H9 (cell line): ENCODE measurements around the gene TEX11. TPM values are rescaled to one million over a fixed set of nuclear protein-coding genes. Genes with fewer than 3 reads are reported as not detected.

Experiments
- DNase-seq: peaks from one replicate; pipeline ENCODE4 v3.0.0-alpha.2; 2017
- H2AFZ ChIP-seq: one replicate; pipeline ENCODE4 v1.6.1; 2013; ENCODE audit warnings: mild to moderate bottlenecking, low read length, control low read depth, moderate library complexity
- H2AK5ac ChIP-seq: 2 replicates; pipeline ENCODE4 v1.6.1; 2013; ENCODE audit warnings: low read length, control low read depth, mixed read lengths; ENCODE audit not compliant: insufficient read length
- H2BK120ac ChIP-seq: one replicate; pipeline ENCODE4 v1.6.1; 2013; ENCODE audit warnings: low read depth, mild to moderate bottlenecking, low read length, control low read depth, inconsistent platforms; ENCODE audit not compliant: poor library complexity, severe bottlenecking
- H2BK12ac ChIP-seq: 2 replicates; pipeline ENCODE4 v1.6.1; 2013; ENCODE audit warnings: low read length, control low read depth, mixed read lengths, low read depth; ENCODE audit not compliant: insufficient read length
- H2BK15ac ChIP-seq: 2 replicates; pipeline ENCODE4 v1.6.1; 2013; ENCODE audit warnings: low read depth, low read length, control low read depth
- H2BK20ac ChIP-seq: one replicate; pipeline ENCODE4 v1.6.1; 2013; ENCODE audit warnings: low read depth, mild to moderate bottlenecking, low read length, control low read depth, inconsistent platforms; ENCODE audit not compliant: poor library complexity, severe bottlenecking
- H2BK5ac ChIP-seq: 2 replicates; pipeline ENCODE4 v1.6.1; 2013; ENCODE audit warnings: low read length, control low read depth, mixed read lengths; ENCODE audit not compliant: insufficient read length
- H3K14ac ChIP-seq: 2 replicates; pipeline ENCODE4 v1.6.1; 2013; ENCODE audit warnings: low read length, control low read depth; ENCODE audit not compliant: insufficient read depth
- H3K18ac ChIP-seq: 2 replicates; pipeline ENCODE4 v1.6.1; 2013; ENCODE audit warnings: low read depth, mild to moderate bottlenecking, mixed read lengths, low read length, control low read depth; ENCODE audit not compliant: insufficient read length
- H3K23ac ChIP-seq: 2 replicates; pipeline ENCODE4 v1.6.1; 2013; ENCODE audit warnings: low read length, control low read depth, mixed read lengths, low read depth; ENCODE audit not compliant: insufficient read length
- H3K23me2 ChIP-seq: 2 replicates; pipeline ENCODE4 v1.6.1; 2013; ENCODE audit warnings: low read depth, mild to moderate bottlenecking, mixed read lengths, low read length, control low read depth; ENCODE audit not compliant: insufficient read length, poor library complexity, severe bottlenecking
- H3K27ac ChIP-seq: 2 replicates; pipeline ENCODE4 v1.5.1; 2013; ENCODE audit warnings: low read length, control low read depth, mixed read lengths, low read depth; ENCODE audit not compliant: insufficient read length
- H3K27me3 ChIP-seq: 2 replicates; pipeline ENCODE4 v1.6.1; 2013; ENCODE audit warnings: low read length, control low read depth, inconsistent platforms; ENCODE audit not compliant: insufficient read depth
- H3K4ac ChIP-seq: 2 replicates; pipeline ENCODE4 v1.6.1; 2013; ENCODE audit warnings: low read depth, mild to moderate bottlenecking, control low read depth, inconsistent platforms, low read length, moderate library complexity
- H3K4me1 ChIP-seq: 2 replicates; pipeline ENCODE4 v1.6.1; 2013; ENCODE audit warnings: low read length, control low read depth, inconsistent platforms; ENCODE audit not compliant: insufficient read depth
- H3K4me2 ChIP-seq: 2 replicates; pipeline ENCODE4 v1.6.1; 2013; ENCODE audit warnings: low read length, control low read depth, mixed read lengths; ENCODE audit not compliant: insufficient read length, insufficient read depth
- H3K56ac ChIP-seq: 2 replicates; pipeline ENCODE4 v1.6.1; 2013; ENCODE audit warnings: low read depth, mild to moderate bottlenecking, mixed read lengths, low read length, control low read depth; ENCODE audit not compliant: insufficient read length
- H3K79me1 ChIP-seq: 2 replicates; pipeline ENCODE4 v1.6.1; 2013; ENCODE audit warnings: low read depth, mild to moderate bottlenecking, moderate library complexity, low read length, control low read depth, inconsistent platforms; ENCODE audit not compliant: insufficient read depth, poor library complexity, severe bottlenecking
- H3K79me2 ChIP-seq: 2 replicates; pipeline ENCODE4 v1.6.1; 2013; ENCODE audit warnings: low read length, control low read depth, inconsistent platforms; ENCODE audit not compliant: insufficient read depth
- H3K9ac ChIP-seq: 2 replicates; pipeline ENCODE4 v1.6.1; 2013; ENCODE audit warnings: low read length, control low read depth, mixed read lengths; ENCODE audit not compliant: insufficient read length; ENCODE audit errors: extremely low read depth
- H3K9me3 ChIP-seq: one replicate; pipeline ENCODE4 v1.6.1; 2013; ENCODE audit warnings: low read depth, low read length, inconsistent platforms; ENCODE audit not compliant: control insufficient read depth
- H3T11ph ChIP-seq: one replicate; pipeline ENCODE4 v1.6.1; 2013; ENCODE audit warnings: mild to moderate bottlenecking, low read length, control low read depth, inconsistent platforms
- H4K20me1 ChIP-seq: one replicate; pipeline ENCODE4 v1.6.1; 2013; ENCODE audit not compliant: control insufficient read depth, insufficient read length, insufficient read depth
- H4K5ac ChIP-seq: 2 replicates; pipeline ENCODE4 v1.6.1; 2013; ENCODE audit warnings: low read depth, mild to moderate bottlenecking, mixed read lengths, low read length, control low read depth; ENCODE audit not compliant: insufficient read length
- H4K8ac ChIP-seq: replicated peaks from 2 replicates; pipeline ENCODE4 v1.6.1; 2013; ENCODE audit warnings: low read length, control low read depth, mixed read lengths, low read depth; ENCODE audit not compliant: insufficient read length
- H4K91ac ChIP-seq: 2 replicates; pipeline ENCODE4 v1.6.1; 2013; ENCODE audit warnings: low read depth, mild to moderate bottlenecking, moderate library complexity, mixed read lengths, low read length, control low read depth; ENCODE audit not compliant: insufficient read length
- H3K27ac Mint-ChIP-seq, 3 experiments: 2 replicates in 2 of 3; 3 replicates in 1 of 3; pipeline ENCODE4 v1.8.0; 2020 to 2021; ENCODE audit warnings: mixed read lengths in 3 of 3, mild to moderate bottlenecking in 1 of 3, moderate library complexity in 1 of 3
- H3K27me3 Mint-ChIP-seq: 2 replicates; pipeline ENCODE4 v1.8.0; 2021; ENCODE audit warnings: low read depth, mild to moderate bottlenecking, moderate library complexity, mixed read lengths
- H3K36me3 Mint-ChIP-seq, 3 experiments: 2 replicates in 2 of 3; 3 replicates in 1 of 3; pipeline ENCODE4 v1.8.0; 2020 to 2021; ENCODE audit warnings: low read depth in 3 of 3, mixed read lengths in 3 of 3; ENCODE audit not compliant: insufficient read depth in 1 of 3
- H3K4me1 Mint-ChIP-seq, 2 experiments: 2 replicates each; pipeline ENCODE4 v1.8.0; 2020; ENCODE audit warnings: mixed read lengths in 2 of 2
- H3K4me3 Mint-ChIP-seq, 2 experiments: 2 replicates in 1 of 2; 3 replicates in 1 of 2; pipeline ENCODE4 v1.8.0; 2020 to 2021; ENCODE audit warnings: mild to moderate bottlenecking in 2 of 2, mixed read lengths in 2 of 2, moderate library complexity in 1 of 2
- H3K9me3 Mint-ChIP-seq, 2 experiments: 2 replicates in 1 of 2; 3 replicates in 1 of 2; pipeline ENCODE4 v1.8.0; 2020; ENCODE audit warnings: mild to moderate bottlenecking in 2 of 2, mixed read lengths in 2 of 2, moderate library complexity in 1 of 2
- WGBS: extraction: QIAGEN DNeasy Blood & Tissue Kit; methylation state at CpG from one replicate; pipeline ENCODE4 v1.1.7; 2013; ENCODE audit warnings: missing lambda C conversion rate, low lambda C conversion rate, mixed read lengths; ENCODE audit not compliant: insufficient read length; ENCODE audit errors: extremely low coverage; 5-methylcytosine and 5-hydroxymethylcytosine counted together
- total RNA-seq: library from RNA; stranded (reverse); gene quantifications from 2 replicates; pipeline ENCODE4 v1.2.1, GENCODE V29; 2021
- TF ChIP-seq, protein P1 (sequence below): fragments of 200-600 bp; sonication (generic); conservative IDR thresholded peaks from 3 replicates; pipeline ENCODE4 v1.8.0; 2021; ENCODE audit warnings: antibody characterized with exemption, mild to moderate bottlenecking

TEX11 gene
- total RNA-seq, 1 experiment from 2014 or later, result 0.22 TPM

DNA sequence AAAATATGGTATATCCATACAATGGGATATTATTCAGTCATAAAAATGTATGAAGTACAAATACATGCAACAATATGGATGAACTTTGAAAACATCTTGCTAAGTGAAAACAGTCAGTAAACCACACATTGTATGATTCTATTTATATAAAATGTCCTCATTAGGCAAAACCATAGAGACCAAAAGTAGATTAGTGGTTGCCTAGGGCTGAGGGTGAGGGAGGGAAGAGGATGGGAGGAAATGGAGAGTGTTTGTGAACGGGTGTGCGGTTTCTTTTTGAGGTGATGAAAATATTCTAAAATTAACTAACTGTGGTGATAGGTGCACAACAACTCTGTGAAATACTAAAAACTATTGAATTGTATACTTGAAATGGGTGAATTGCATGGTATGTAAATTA, 29.6 kb downstream of the TEX11 start:
- Mint-ChIP-seq H3K4me1 (no peaks in the 10 kb centered on the region), H3K4me3 (no peak overlapping the region)
- WGBS, result 100% methylated on average over 2 of the region's 2 CpGs

More for the DNA sequence above, 29.6 kb downstream of the TEX11 start:
- Mint-ChIP-seq H3K27me3 (peaks cover 2% of the 10 kb centered on the region; the same call in 1 of the 2 replicates), H3K9me3 (peaks cover 25 to 34% of the 10 kb centered on the region in 2 experiments), H3K36me3 (no peaks in the 10 kb centered on the region), H3K27ac (no peak overlapping the region)
- H3K9me3 ChIP-seq, result peaks cover 12% of the 10 kb centered on the region
- H4K91ac ChIP-seq, result no peak overlapping the region
- no peak overlapping the region for H2AK5ac ChIP-seq
- H2BK20ac ChIP-seq, result no peak overlapping the region
- no peak overlapping the region for H2BK120ac ChIP-seq
- H3K4me2 ChIP-seq, result no peak overlapping the region
- H3K27ac ChIP-seq, result no peak overlapping the region
- DNase-seq, result no peak
- H3K79me2 ChIP-seq, result no peaks in the 10 kb centered on the region
- H3K14ac ChIP-seq, result no peak overlapping the region
- no peaks in the 10 kb centered on the region for H4K20me1 ChIP-seq
- no peaks in the 10 kb centered on the region for H3K23me2 ChIP-seq
- H3T11ph ChIP-seq, result no peak overlapping the region
- no peaks in the 10 kb centered on the region for H3K79me1 ChIP-seq
- no peak overlapping the region for H3K56ac ChIP-seq
- no peak overlapping the region for H3K23ac ChIP-seq
- no peak overlapping the region for H2BK12ac ChIP-seq
- H2AFZ ChIP-seq, result no peak overlapping the region
- H3K27me3 ChIP-seq, result no peaks in the 10 kb centered on the region
- no peaks in the 10 kb centered on the region for H3K4me1 ChIP-seq
- no peak overlapping the region for H3K9ac ChIP-seq
- H4K8ac ChIP-seq, result no peak overlapping the region
- H3K4ac ChIP-seq, result no peak overlapping the region
- H4K5ac ChIP-seq, result no peak overlapping the region
- no peak overlapping the region for H2BK15ac ChIP-seq
- no peak overlapping the region for H3K18ac ChIP-seq
- TF ChIP-seq, protein P1, sequence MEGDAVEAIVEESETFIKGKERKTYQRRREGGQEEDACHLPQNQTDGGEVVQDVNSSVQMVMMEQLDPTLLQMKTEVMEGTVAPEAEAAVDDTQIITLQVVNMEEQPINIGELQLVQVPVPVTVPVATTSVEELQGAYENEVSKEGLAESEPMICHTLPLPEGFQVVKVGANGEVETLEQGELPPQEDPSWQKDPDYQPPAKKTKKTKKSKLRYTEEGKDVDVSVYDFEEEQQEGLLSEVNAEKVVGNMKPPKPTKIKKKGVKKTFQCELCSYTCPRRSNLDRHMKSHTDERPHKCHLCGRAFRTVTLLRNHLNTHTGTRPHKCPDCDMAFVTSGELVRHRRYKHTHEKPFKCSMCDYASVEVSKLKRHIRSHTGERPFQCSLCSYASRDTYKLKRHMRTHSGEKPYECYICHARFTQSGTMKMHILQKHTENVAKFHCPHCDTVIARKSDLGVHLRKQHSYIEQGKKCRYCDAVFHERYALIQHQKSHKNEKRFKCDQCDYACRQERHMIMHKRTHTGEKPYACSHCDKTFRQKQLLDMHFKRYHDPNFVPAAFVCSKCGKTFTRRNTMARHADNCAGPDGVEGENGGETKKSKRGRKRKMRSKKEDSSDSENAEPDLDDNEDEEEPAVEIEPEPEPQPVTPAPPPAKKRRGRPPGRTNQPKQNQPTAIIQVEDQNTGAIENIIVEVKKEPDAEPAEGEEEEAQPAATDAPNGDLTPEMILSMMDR, result no peak
- no peak overlapping the region for H2BK5ac ChIP-seq
